ENCODE measurements around the gene CDA. TPM values are rescaled to one million over a fixed set of nuclear protein-coding genes. Genes with fewer than 3 reads are reported as not detected.
"Not testable (repeated sequence)": the region's sequence is repeated elsewhere in the genome, so short reads cannot be mapped to it uniquely, and the experiment has no call there.

CDA gene
- total RNA-seq, 1 donor from 2014 or later: 97.6 TPM

DNA sequence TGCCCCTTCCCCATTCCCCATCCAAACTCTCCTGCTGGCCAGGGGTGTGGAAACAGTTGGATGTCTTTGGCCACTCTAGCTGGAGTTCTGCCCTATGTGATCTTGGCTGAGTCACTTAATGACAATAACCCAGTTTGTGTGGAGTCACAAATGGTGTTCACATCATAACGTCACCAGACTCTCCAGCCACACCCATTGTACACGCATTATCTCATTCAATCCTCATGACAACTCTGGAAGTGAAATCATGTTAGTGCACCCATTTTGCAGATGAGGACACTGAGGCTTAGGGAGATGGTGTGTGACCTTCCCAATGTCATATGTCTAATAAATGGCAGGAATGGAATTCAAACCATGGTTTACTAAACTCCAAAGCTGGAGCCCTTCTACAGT is 1.2 kb upstream of the CDA start:
- ATAC-seq: peak; percentile 63

GRCh38 chr1:20589331-20590278 is 708 bp downstream of the CDA start:
- no peak for ATAC-seq

DNA sequence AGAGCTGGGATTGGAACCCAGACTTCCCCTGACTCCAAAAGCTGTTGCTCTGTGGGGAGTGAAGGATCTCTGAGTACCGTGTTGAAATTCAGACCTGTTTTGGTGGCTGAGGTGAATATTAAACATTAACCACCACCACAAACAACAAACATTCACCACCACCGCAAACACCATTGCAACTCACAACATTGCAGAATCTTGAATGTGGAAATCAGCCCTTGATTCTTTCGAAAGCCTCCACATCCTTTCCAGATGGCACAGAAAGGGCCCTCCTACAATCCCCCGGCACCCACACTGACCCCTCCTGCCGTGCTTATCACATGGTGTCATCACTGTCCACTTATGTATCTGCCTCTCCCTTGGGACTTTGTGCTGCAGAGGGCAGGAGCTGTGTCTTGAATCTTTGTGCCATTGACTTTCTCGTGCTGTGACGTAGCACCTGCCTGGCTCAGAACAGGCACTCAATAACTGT is 1.4 kb downstream of the CDA start:
- no peak for ATAC-seq

GRCh38 chr1:20593756-20594155 is 4.9 kb downstream of the CDA start:
- ATAC-seq: no peak

DNA sequence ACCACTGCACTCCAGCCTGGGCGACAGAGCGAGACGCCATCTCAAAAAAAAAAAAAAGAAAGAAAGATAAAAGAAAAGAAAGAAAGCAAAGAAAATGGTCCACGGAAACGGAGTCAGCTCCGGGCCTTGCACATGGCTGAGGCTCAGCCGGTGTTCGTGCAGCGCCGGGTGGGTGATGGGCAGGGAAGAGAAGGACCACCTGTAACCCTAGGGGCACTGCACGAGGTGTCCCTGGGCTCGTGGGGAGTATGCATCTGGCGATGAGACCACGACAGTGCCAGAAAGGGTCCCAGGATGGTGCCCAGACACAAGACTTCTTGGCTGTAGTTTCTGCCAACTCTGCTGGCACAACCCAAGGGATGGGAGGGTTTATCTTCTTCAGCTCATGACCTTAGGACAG is 5.8 kb downstream of the CDA start:
- no peak for ATAC-seq

- ATAC-seq: no peak
Observed at GRCh38 chr1:20596106-20596505, 7.2 kb downstream of the CDA start.

- ATAC-seq: no peak
Observed at GRCh38 chr1:20597650-20598049, 8.8 kb downstream of the CDA start.

DNA sequence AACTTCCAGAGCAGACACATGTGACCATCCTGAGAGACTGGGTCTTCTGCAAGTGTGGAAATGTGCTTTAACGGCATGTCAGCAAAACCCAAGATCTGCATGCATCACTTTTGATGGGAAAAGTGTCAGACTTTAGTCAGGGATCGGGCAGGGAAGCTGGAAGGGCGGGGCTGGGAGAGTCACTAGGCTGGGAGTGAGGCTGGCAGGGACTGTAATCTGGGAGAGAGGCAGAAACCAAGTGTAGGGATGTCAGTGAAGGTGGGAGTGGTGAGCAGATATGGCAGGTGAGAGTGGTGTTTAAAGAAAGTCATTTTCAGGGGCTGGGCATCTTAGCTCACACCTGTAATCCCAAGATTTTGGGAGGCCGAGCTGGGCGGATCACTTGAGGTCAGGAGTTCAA is 11.3 kb downstream of the CDA start:
- ATAC-seq: no peak

GRCh38 chr1:20601129-20601825 is 12.4 kb downstream of the CDA start:
- peak; percentile 4 for ATAC-seq

DNA sequence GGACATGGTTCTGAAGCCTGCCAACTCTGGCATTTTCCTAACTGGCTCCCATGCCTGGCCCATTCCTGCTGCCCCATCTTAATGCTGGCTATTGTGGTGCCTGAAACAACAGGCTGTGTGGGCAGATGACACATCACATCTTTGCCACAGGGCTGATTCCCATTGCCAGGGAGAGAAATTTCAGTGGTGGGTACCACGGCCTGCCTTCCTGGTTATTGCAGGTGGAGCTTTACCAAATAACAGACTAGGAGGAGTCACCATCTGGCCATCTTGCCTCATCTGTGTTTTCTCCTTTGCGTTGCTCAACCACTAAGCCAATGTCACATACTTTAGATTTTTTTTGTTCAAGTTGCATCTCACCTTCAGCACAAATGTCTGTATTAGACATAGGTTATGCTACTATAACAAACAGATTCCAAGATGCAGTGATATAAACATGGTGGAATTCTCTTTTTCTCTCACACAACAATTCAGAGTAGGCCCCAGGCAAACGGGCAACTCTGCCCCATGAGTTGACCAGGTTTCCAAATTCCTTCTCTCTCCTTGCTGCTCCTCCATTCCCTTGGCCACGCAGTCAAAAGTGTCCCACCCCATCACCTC is 14.1 kb downstream of the CDA start:
- peak; percentile 11 for ATAC-seq

DNA sequence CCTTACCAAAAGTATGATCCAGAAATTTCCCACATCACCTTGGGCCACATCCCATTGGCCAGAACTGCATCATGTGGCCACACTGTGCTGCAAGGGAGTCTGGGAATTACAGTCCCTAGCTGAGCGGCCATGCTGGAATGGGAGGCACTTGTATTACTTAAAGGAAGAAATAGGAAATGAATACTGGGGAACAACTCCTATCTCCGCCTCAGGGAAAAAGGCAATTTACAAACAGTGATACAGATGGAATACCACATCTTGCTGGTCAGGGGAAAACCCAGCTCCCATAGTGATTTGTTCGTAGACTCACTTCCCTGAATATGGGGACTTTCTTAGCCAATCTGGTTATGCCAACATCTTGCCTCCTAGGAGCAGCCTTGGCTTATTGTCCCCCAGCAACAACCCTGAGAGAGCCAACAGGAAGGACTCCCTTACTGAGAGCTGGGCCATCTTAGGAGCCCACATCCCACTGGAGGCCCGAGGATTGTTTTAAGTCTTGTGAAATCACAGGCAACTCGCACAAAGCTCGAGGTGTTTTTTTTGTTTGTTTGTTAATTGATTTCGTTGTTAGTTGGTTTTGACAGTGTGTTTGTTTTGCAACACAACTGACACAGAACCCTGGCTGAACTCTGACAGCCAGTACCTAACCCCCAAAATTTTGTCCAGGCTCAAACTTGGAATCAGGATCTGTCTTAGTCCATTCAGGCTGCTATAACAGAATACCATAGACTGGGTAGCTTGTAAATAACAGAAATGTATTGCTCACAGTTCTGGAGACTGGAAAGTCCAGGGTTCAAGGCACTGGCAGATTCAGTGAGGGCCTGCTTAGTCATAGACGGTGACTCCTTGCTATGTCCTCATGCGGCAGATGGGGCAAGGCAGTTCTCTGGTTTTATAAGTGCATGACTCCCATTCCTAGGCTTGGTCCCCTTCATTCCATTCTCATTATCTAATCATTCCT is 14.9 kb downstream of the CDA start:
- ATAC-seq: peak; percentile 86

DNA sequence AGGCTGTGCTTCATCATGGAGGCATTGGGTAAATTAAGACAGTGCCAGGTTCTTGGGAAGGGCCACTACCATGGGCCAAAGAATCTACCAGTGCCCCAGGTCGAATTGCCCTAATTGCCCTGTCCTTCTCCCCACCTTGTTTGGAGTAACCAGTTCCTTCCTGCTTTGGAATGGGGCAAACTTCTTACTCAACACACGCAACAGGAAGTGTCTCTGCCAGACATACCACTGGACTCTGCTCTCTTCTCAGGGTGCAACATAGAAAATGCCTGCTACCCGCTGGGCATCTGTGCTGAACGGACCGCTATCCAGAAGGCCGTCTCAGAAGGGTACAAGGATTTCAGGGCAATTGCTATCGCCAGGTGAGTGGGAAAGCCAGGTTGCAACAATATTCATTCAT is 15.8 kb downstream of the CDA start:
- ATAC-seq: peak; percentile 15

DNA sequence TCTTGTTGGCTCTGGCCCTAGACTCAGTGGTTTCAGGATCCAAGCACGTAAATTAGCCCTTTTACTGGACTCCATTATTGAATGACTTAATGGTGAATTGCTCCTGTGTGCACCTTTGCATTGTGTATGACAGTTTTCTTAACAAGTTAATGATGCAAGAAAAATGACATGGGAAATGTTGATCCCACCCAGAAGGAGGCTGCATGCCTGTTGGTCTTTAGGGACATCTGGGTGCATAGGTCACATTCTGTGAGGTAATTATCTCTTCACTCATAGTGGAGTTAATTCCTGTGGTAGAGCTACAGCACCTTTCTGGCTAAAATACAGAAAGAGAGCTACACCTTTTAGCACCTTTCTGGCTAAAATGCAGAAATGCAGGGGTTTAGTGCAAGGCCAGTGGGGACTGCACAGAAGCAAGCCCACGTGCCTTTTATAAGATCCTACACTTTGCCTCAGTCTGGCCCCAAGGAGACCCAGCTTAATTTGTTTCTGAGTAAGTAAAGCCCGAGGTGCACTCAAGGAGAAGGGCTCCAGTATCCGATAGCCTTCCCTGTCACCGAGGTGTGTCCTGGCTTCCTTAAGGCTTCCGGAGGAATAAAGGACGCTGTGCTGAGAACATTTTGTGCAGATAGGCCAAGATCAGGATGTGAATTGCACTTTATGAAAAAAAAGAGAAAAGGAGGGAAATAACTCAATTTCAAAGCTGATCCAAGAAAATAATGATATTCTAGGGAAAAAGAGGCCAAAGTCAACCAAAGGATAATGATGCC is 18.1 kb downstream of the CDA start:
- not testable (repeated sequence) for ATAC-seq

DNA sequence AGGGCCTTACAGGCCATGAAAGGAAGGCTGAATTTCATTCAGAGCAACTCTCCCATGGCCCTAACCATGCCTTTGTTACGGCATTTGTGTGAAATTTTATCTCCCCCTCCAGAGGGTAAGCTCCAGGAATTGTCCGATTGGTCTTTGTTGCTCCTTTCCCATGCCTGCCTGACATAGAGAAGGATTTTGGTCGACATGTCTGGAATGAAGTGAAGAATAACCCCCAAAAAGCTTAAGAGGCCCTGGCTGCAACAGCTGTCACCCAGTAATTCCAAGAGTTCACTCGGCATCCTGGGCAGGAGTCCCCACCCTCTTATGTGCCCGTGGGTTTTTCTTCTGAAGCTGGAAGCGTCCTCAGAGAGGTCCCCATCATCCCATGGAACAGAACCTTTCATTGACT is 20.6 kb downstream of the CDA start:
- no peak for ATAC-seq

DNA sequence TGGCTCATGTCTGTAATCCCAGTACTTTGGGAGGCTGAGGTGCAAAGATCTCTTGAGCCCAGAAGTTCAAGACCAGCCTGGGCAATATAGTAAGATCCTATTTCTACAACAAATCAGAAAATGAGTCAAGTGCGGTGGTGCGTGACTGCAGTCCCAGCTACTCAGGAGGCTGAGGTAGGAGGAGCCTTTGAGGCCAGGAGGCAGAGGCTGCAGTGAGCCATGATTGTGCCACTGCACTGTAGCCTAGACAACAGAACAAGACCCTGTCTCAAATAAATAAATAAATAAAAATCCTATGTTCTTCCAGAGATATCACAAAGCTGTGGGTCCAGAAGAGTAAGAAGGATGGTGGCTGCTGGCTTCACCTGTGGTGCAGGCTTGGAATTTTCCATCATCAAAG is 22.1 kb downstream of the CDA start:
- ATAC-seq: no peak

DNA sequence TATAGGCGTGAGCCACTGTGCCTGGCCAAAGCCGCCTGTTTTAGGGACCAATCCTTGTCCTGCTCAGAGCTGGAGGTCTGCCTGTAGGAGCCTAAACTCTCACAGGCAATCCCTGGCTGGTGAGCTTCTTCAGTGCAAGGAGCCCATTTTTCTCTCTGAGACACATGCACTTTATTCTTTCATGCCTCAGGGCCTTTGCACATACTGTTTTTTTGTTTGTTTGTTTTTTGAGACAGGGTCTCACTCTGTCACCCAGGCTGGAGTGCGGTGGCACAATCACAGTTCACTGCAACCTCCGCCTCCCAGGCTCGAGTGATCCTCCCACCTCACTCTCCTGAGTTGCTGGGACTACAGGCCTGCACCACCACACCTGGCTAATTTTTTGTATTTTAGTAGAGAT is 22.8 kb downstream of the CDA start:
- no peak for ATAC-seq

DNA sequence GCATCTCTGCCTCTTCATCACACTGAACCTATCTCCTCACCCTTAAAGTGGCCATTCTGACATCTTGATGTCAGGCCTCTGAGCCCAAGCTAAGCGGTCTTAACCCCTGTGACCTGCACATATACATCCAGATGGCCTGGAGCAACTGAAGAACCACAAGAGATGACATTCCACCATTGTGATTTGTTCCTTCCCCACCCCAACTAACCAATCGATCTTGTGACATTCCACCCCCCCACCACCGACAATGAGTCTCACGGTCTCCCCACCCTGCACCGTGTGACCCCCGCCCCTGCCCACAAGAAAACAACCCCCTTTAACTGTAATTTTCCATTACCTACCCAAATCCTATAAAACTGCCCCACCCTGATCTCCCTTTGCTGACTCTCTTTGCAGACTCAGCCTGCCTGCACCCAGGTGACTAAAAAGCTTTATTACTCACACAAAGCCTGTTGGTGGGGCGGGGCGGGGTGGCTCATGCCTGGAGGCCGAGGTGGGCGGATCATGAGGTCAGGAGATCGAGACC is 23.4 kb downstream of the CDA start:
- peak; percentile 75 for ATAC-seq

DNA sequence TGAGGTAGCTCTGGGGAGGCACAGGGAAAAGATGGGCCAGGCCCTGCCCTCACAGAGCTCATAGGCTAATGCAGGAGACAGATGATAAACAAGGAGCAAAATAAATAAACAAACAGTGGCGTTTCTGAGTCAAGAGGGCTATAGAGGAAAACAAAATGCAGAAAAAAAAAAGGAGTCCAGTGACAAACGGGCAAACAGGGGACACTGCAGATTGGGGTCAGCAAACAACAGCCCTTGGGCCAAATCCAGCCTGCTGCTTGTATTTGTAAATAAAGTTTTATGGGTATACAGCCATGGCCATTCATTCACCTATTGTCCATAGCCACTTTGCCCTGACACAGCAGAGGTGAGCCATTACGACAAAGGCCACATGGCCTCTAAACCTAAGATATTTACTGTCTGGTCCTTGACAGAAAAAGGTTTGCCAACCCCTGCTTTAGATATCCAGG is 25.3 kb downstream of the CDA start:
- ATAC-seq: no peak

GRCh38 chr1:20615946-20616846 is 27.3 kb downstream of the CDA start:
- no peak for ATAC-seq
